SK-N-DZ (cell line): Measurements from ENCODE around the gene ANGPTL4. TPM values are rescaled to one million over a fixed set of nuclear protein-coding genes. Genes with fewer than 3 reads are reported as not detected.
"Not testable (repeated sequence)": the region's sequence is repeated elsewhere in the genome, so short reads cannot be mapped to it uniquely, and the experiment has no call there.

Source experiments
- DNase-seq: peaks from one replicate; pipeline ENCODE4 v3.0.0-alpha.2; 2015; ENCODE audit warnings: low spot score
- polyA plus RNA-seq, 2 experiments: library from polyadenylated mRNA; depleted of rRNA; stranded (reverse); fragments of >200 nt; gene quantifications; 2 replicates each; pipeline ENCODE4 v1.2.3, GENCODE V29; 2014

The ANGPTL4 gene
- 5.6 and 6.3 TPM in 2 replicates for polyA plus RNA-seq (2014; cell fraction: cytosol; rRNA removed)
- 11.7 and 12.2 TPM in 2 replicates for polyA plus RNA-seq (2014; cell fraction: nucleus; rRNA removed)

- peak; percentile 76 for DNase-seq
Measured at GRCh38 chr19:8363803-8364771, at the start of gene ANGPTL4. Gene ANGPTL4, plus strand, starts transcription at chr19:8364155. Its CDS starts 167 bp downstream, at chr19:8364322.

DNA sequence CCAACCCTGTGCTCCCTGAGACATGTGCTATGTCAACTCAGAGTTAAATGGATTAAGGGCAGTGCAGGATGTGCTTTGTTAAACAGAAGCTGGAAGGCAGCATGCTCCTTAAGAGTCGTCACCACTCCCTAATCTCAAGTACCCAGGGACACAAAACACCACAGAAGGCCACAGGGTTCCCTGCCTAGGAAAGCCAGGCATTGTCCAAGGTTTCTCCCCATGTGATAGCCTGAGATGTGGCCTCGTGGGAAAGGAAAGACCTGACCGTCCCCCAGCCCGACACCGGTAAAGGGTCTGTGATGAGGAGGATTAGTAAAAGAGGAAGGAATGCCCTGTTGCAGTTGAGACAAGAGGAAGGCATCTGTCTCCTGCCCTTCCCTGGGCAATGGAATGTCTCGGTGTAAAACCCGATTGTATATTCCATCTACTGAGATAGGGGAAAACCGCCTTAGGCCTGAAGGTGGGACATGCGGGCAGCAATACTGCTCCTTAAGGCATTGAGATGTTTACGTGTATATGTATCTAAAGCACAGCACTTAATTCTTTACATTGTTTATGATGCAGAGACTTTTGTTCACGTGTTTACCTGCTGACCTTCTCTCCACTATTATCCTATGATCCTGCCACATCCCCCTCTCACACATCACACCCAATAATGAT is 48.8 kb upstream of the ANGPTL4 start:
- DNase-seq = not testable (repeated sequence)

GRCh38 chr19:8316351-8317125 is 47.4 kb upstream of the ANGPTL4 start:
- DNase-seq = no peak

GRCh38 chr19:8318835-8319234 is 45.1 kb upstream of the ANGPTL4 start:
- not testable (repeated sequence) for DNase-seq

DNA sequence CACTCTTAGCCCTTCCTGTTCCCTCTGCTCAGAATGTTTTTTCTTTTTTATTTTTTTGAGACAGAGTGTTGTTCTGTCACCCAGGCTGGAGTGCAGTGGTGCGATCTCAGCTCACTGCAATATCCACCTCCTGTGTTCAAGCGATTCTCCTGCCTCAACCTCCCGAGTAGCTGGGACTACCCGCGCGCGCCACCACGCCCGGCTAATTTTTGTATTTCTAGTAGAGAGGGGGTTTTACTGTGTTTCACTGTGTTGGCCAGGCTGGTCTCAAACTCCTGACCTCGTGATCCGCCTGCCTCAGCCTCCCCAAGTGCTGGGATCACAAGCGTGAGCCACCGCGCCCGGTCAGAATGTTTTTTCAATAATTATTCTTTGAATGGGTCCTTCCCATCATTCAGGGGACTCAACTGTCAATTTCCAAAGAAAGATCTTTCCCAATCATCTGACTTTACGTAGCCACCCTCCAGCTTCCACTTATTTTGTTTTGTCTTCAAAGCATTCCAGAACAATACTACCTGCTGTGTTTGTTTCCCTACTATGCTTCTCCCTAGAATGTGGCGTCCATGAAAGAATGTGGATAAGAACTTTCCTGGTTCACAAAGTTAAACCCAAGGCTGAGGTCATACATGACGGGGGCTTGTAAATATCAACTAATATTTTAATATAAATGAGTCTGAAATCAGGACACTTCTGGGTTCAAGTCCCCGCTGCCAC is 44.0 kb upstream of the ANGPTL4 start:
- no peak for DNase-seq

- no peak for DNase-seq
Measured at GRCh38 chr19:8320564-8321066, 43.3 kb upstream of the ANGPTL4 start.

- peak; percentile 90 for DNase-seq
Measured at GRCh38 chr19:8321067-8321985, 42.6 kb upstream of the ANGPTL4 start, which contains the start of the genes NDUFA7 and RPS28. Gene NDUFA7, minus strand, starts transcription at chr19:8321375. Its CDS starts 17 bp downstream, at chr19:8321358. Gene RPS28, plus strand, starts transcription at chr19:8321496. Its CDS starts 35 bp downstream, at chr19:8321531.

DNA sequence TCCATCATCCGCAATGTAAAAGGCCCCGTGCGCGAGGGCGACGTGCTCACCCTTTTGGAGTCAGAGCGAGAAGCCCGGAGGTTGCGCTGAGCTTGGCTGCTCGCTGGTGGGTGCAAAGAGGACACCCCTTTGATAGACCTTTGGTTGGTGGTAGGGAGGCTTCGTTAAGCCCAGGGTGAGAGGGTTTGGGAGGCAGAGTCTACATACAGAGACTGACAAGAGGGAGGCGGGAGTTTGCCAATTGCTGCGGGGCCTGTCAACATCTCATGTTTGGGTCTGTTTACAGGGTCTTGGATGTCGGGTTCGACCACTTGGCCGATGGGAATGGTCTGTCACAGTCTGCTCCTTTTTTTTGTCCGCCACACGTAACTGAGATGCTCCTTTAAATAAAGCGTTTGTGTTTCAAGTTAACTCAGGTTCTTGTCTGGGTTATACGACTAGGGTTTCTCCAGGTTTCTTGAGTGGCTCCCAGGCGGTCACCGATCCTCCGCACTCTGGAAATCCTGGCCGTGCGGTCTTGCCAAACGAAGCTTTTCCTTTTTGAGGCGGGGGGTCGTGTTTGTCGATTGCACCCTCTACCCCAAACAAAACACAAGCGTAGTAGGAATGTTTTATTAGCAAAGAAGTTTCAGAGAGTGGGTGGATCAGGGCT is 41.8 kb upstream of the ANGPTL4 start:
- DNase-seq = no peak

DNA sequence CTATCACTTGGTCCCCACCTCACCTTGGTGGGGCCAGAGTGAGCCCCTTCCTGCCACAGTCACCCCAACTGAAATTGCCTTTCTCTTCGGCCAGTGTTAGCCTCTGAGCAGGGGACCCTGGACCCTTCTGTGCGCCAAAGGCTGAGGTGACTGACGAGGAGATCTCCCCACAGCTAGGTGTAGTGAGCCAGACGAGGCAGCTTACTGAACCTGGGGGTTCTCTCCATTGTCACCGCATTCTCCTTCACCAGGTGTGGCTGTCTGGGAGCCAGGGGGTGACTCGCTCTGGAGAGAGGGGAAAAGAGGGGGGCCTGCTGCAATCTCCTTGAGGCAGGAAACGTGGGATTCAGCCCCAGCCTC is 41.3 kb upstream of the ANGPTL4 start:
- DNase-seq = no peak

DNA sequence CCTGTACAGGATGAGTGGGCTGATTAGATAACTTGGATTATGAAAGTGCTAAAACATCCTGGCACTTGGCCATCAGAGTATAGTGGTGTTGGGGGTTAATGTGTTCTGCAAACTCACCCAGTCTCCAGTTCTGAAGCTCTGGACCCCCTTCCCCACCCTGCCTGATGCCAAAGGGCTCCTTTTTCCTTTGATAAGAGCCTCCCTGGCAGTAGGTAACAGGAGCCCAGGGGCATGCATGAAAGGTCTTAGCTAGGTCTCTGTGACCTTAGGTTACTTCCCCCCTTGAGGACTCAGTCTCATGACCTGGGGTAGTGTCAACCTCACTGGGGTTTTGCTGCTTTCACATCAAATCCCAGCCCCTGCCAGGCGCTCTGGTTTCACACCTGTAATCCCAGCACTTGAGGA is 40.2 kb upstream of the ANGPTL4 start:
- no peak for DNase-seq

DNA sequence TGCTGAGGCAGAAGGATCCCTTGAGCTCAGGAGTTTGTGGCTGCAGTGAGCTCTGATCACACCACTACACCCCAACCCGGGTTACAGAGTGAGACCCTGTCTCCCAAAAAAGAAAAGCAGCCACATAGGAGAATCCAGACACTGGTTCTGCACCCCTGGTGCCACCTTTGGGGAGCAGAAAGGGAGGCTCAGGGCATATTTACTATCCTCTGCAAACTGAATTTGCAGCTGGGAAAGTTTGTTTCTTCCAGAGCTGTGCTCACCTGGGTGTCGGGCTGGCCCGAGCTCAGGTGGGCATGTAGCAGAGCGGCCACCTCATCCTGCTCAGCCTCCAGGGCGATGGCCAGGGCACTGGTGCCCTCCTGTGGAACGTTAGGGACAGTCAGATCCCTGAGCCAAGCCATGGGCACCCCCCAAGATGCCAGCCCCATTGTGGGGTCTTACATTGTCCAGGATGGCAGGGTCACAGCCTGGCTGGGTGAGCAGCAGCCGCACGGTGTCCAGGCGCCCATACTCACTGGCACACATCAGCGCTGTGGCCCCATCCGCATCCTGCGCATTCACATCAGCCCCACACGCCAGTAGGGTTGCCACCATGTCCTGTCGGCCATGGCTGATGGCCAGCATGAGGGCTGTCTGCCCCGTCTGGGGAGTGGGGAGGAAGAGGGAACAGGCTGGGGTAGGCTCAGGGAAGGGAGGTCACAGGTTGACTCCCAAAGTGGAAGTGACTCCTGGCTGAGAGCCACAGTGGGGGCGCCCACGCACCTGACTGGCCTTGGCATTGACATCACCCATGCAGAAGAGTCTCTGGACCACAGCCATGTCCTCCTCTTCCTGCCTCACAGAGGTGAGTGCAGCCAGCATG is 39.5 kb upstream of the ANGPTL4 start:
- no peak for DNase-seq

DNA sequence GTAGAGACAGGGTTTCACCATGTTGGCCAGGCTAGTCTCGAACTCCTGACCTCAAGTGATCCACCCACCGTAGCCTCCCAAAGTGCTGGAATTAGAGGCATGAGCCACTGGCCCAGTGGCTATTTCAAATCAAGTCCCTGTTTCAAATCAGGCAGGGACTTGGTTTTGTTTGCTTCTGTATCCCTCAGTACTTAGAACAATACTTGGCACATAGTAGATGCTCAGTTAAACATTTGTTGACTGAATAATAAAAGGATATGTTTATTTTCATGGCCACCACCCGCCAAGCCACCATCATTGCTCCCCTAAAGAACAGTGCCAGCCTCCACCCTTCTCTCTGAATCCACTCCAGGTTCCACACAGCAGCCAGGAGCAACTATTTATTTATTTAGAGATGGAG is 38.5 kb upstream of the ANGPTL4 start:
- DNase-seq = no peak

- no peak for DNase-seq
Measured at GRCh38 chr19:8329996-8330395, 34.0 kb upstream of the ANGPTL4 start.

DNA sequence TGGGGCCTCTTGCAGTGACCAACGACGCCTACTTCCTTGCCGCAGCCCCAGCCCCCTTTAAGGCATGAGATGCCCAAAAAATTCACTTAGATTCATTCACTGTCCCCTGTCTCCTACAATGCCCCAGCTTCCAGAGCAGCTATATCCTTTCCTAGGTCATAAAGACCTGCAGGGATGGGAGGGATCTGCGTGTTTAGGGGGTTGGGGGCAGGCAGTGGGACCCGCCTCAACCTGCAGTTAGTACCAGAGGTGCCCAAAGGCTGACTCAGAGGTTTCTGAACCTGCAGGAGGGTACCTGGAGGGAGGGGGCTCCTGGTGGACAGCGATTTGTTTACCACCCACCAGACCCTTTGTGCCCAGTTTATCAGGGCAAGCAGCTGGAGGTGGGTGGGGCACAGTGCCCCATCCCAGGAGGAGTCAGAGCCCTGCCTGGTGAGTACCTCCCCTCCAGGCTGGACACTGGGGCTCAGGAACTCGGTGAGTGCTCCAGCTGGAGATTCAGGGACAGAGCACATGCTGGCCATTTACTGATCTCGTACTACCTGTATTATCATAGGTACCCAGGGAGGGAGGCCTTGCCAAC is 32.6 kb upstream of the ANGPTL4 start:
- DNase-seq = no peak

GRCh38 chr19:8332976-8333766 is 30.8 kb upstream of the ANGPTL4 start:
- no peak for DNase-seq

DNA sequence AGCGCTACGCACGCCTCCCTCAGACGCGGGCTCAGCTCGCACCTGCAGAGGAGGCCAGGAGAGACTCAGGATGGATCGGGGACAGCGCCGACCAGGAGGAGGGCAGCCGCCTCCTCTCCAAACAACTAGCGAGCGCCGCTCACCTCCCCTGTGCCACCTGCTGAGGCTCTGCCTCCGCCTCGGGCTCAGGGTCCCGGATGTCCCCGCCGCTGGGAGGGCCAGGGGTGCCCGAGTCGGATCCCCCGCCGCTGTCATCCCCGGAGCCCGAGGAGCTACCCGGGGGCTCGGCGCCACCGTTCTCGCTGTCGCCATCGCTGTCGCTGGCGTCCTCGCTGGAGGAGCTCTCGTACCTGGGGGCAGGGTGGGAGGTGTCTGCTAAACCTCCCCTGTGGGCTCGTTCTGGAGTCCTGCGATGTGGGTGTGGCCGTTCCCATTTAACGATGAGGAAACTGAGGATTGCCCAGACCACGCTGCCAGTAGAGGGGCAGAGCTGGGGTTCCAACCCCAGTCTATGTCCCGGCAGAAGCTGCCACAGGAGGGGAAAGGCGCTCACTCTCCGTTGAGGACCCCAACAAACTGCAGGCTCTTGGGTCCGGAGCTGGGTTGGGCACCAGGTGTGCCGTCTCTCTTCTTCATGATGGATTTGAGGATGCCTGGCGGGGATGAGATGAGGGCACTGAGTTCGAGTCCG is 30.0 kb upstream of the ANGPTL4 start:
- DNase-seq = no peak
